Activated naive CD4-positive, alpha-beta T cell treated with anti-CD3 and anti-CD28 coated beads, Interleukin-2, amount 50 U/mL, for 72 hours (primary cell): Measurements from ENCODE around the gene KRTAP4-9. TPM values are rescaled to one million over a fixed set of nuclear protein-coding genes. Genes with fewer than 3 reads are reported as not detected.
A peak's percentile ranks its signal among the peaks of the same experiment; 100 is the strongest.
"Not testable (repeated sequence)": the region's sequence is repeated elsewhere in the genome, so short reads cannot be mapped to it uniquely, and the experiment has no call there.

Experiments used
- ATAC-seq, 2 donors: fragments of 150-1000 bp; cut with Tn5 transposase; 2 replicates each; pipeline ENCODE4 v1.10.0; 2021; ENCODE audit warnings: mild to moderate bottlenecking in 2 of 2, moderate library complexity in 2 of 2
- DNase-seq, 2 donors: peaks; one replicate each; pipeline ENCODE4 v3.0.0; 2021 to 2022; ENCODE audit warnings: low spot score in 2 of 2
- H3K27ac Mint-ChIP-seq, 2 donors: one replicate each; pipeline ENCODE4 v1.8.0; 2022; ENCODE audit warnings: mild to moderate bottlenecking in 2 of 2, mixed read lengths in 2 of 2
- H3K36me3 Mint-ChIP-seq, 2 donors: one replicate each; pipeline ENCODE4 v1.8.0; 2022; ENCODE audit warnings: mixed read lengths in 2 of 2
- H3K9me3 Mint-ChIP-seq, 2 donors: one replicate each; pipeline ENCODE4 v1.8.0; 2022; ENCODE audit warnings: mixed read lengths in 2 of 2
- total RNA-seq, 2 donors: library from RNA; stranded (reverse); gene quantifications; one replicate each; pipeline ENCODE4 v1.2.3, GENCODE V29; 2022

KRTAP4-9 gene
- total RNA-seq, 2 donors from 2014 or later: not detected

DNA sequence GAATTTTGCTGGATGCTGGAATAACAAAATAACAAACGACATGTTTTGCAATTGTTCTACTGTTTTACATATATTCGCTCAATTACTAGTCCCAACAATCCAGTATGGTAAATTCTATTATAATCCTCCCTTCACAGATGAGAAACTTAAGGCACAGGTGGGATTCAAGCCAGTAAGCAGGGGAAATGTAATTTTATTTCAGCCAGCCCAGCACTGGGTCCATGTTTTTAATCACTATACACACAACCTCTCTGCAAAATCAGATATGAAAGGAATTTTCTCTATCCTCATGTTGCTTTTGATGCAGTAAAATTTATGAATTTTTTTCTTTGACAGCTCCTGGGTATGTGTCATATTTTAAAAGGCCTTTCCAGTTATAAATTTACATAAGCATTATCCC lies 40.1 kb downstream of the KRTAP4-9 start:
- Mint-ChIP-seq H3K27ac (no peak overlapping the region), H3K9me3 (peaks cover 20 to 26% of the 10 kb centered on the region in 2 donors), H3K36me3 (peaks cover 19 to 26% of the 10 kb centered on the region in 2 donors)
- no peak for DNase-seq
- no peak for ATAC-seq

DNA sequence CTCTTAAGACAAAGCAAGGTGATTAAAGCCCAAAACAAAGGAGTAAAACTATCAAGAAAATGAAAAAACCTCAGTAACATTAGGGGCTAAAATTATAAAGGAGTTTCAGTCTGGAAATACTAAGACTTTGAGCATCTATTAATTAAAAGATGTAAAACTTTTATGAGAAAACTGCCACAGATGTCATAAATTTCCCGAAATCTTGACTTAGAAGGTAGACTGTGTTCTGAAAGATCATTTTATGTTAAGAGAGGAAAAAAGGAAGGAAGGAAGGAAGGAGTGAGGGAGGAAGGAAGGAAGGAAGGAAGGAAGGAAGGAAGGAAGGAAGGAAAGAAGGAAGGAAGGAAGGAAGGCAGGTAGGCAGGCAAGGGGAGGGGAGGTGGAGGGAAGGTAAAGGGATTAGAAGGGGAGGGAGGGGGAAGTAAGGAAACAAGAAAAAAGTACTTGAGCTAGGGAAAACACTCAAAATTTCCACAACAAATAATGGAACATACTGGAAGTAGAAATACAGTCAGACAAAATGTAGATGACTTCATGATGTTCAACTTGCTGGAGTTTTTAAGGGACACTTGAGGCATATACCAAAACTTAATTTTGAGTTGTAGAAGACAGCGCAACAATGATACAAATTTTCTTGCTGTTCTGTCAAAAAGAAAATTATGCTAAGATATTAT lies 42.5 kb downstream of the KRTAP4-9 start:
- H3K9me3 Mint-ChIP-seq: peaks cover 10% of the 10 kb centered on the region in 2 donors
- ATAC-seq: no peak
- peaks cover 11 to 13% of the 10 kb centered on the region in 2 donors for H3K36me3 Mint-ChIP-seq
- DNase-seq: no peak
- H3K27ac Mint-ChIP-seq: no peak overlapping the region

DNA sequence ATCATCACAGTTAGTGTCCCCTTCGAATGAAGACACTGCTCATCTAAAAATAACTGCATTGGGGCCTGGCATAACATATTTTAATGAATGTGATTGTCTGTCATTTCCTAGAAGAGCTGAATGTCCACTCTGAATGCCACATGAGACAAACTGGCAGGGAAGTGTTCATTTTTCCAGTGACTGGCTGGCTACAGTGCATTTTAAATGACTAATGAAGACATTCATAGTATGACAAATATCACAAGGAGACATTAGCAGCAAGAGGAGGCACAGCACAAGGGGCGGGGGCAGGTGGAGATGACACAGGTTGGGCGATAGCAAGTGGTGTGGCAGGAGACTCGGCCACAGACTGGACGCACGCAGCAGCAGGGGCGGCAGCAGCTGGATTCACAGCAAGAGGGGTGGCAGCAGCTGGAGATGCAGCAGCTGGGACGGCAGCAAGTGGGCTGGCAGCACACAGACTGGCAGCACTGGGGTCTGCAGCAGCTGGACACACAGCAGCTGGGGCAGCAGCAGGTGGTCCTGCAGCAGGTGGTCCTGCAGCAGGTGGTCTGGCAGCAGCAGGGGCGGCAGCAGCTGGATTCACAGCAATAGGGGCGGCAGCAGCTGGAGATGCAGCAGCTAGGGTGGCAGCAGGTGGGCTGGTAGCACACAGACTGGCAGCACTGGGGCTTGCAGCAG lies 43.9 kb downstream of the KRTAP4-9 start:
- H3K36me3 Mint-ChIP-seq, H3K9me3 Mint-ChIP-seq, DNase-seq, ATAC-seq: not testable (repeated sequence)
- peak overlapping the region in 1 of 2 donors; percentile 23 for H3K27ac Mint-ChIP-seq

GRCh38 chr17:41149652-41149985 lies 44.4 kb downstream of the KRTAP4-9 start, which contains the start of gene KRTAP4-5:
Gene KRTAP4-5, minus strand, starts transcription at chr17:41149825. Its CDS starts 58 bp downstream, at chr17:41149767.
- ATAC-seq: no peak
- DNase-seq: no peak
- Mint-ChIP-seq H3K27ac (peak within 1 kb of the TSS in 1 of 2 donors; percentile 23), H3K9me3 (no peaks in the 10 kb centered on the region), H3K36me3 (no peaks in the 10 kb centered on the region)

- Mint-ChIP-seq H3K36me3 (no peaks in the 10 kb centered on the region), H3K9me3 (no peaks in the 10 kb centered on the region), H3K27ac (no peak overlapping the region)
- DNase-seq (no peak), ATAC-seq (no peak)
Measured at GRCh38 chr17:41150026-41150425, 44.8 kb downstream of the KRTAP4-9 start.

DNA sequence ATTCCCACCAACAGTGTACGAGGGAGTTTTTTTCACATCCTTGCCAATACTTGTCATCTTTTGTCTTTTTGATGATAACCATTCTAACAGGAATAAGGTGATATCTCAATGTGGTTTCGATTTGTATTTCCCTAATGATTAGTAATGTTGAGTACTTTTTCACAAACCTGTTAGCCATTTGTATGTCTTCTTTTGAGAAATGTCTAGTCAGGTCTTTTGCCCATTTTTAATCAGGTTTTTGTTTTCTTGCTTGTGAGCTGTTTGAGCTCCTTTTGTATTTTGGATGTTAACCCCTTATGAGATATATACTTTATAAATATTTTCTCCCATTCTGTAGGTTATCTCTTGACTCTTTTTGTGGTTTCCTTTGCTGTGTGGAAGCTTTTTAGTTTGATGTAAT lies 46.3 kb downstream of the KRTAP4-9 start:
- no peaks in the 10 kb centered on the region for H3K36me3 Mint-ChIP-seq
- no peak for DNase-seq
- no peak for ATAC-seq
- no peaks in the 10 kb centered on the region for H3K9me3 Mint-ChIP-seq
- H3K27ac Mint-ChIP-seq: no peak overlapping the region

DNA sequence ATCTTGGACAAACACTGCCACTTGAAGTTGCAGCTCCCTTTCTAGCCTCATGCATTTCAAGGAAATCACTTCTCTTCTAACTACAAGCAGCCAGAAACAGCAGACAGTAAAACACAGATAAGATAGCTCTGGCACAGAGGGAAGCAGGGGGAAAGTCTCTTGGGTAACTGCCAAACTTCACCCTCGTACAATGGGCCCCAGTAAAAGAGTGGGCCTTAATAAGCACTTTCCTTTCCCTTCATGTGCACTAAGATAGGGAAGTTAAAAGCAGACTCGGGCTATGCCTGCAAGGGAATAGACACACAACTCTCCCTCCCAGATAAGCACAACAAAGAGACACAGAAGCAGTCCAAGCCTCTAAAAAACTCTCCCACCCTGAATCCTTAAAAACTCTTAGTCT lies 48.7 kb downstream of the KRTAP4-9 start:
- DNase-seq: no peak
- Mint-ChIP-seq H3K27ac (no peak overlapping the region), H3K9me3 (no peaks in the 10 kb centered on the region), H3K36me3 (no peaks in the 10 kb centered on the region)
- ATAC-seq: no peak

Other genes with a start within 250 kb of the KRTAP4-9 start
- not detected for gene KRT12, start 238.2 kb upstream of the KRTAP4-9 start, total RNA-seq
- not detected for gene KRT20, start 220.1 kb upstream of the KRTAP4-9 start, total RNA-seq
- gene KRT23, start 167.7 kb upstream of the KRTAP4-9 start, total RNA-seq: not detected
- gene KRT39, start 138.4 kb upstream of the KRTAP4-9 start, total RNA-seq: not detected
- gene KRT40, start 121.1 kb upstream of the KRTAP4-9 start, total RNA-seq: not detected
- gene KRTAP3-3, start 111.2 kb upstream of the KRTAP4-9 start, total RNA-seq: not detected
- gene KRTAP3-2, start 105.5 kb upstream of the KRTAP4-9 start, total RNA-seq: not detected
- gene KRTAP3-1, start 96.3 kb upstream of the KRTAP4-9 start, total RNA-seq: not detected
- not detected for gene KRTAP1-5, start 78.2 kb upstream of the KRTAP4-9 start, total RNA-seq
- not detected for gene KRTAP1-4, start 75.2 kb upstream of the KRTAP4-9 start, total RNA-seq
- gene KRTAP1-3, start 70.5 kb upstream of the KRTAP4-9 start, total RNA-seq: not detected
- gene KRTAP1-1, start 63.9 kb upstream of the KRTAP4-9 start, total RNA-seq: not detected
- not detected for gene KRTAP2-1, start 58.1 kb upstream of the KRTAP4-9 start, total RNA-seq
- gene KRTAP2-2, start 50.2 kb upstream of the KRTAP4-9 start, total RNA-seq: not detected
- not detected for gene KRTAP2-3, start 45.3 kb upstream of the KRTAP4-9 start, total RNA-seq
- gene KRTAP2-4, start 39.5 kb upstream of the KRTAP4-9 start, total RNA-seq: not detected
- not detected for gene KRTAP4-7, start 21.2 kb upstream of the KRTAP4-9 start, total RNA-seq
- gene KRTAP4-8, start 7.2 kb upstream of the KRTAP4-9 start, total RNA-seq: not detected
- not detected for gene KRTAP4-16, start 3.2 kb upstream of the KRTAP4-9 start, total RNA-seq
- gene KRTAP4-11, start 13.0 kb downstream of the KRTAP4-9 start, total RNA-seq: not detected
- gene KRTAP4-12, start 18.8 kb downstream of the KRTAP4-9 start, total RNA-seq: not detected
- not detected for gene KRTAP4-6, start 35.2 kb downstream of the KRTAP4-9 start, total RNA-seq
- not detected for gene KRTAP4-5, start 44.4 kb downstream of the KRTAP4-9 start, total RNA-seq
- not detected for gene KRTAP4-4, start 55.4 kb downstream of the KRTAP4-9 start, total RNA-seq
- gene KRTAP4-3, start 62.8 kb downstream of the KRTAP4-9 start, total RNA-seq: not detected
- not detected for gene KRTAP4-2, start 72.8 kb downstream of the KRTAP4-9 start, total RNA-seq
- gene KRTAP4-1, start 79.5 kb downstream of the KRTAP4-9 start, total RNA-seq: not detected
- gene KRTAP9-1, start 84.5 kb downstream of the KRTAP4-9 start, total RNA-seq: not detected
- gene KRTAP9-2, start 121.3 kb downstream of the KRTAP4-9 start, total RNA-seq: not detected
- gene KRTAP9-3, start 127.1 kb downstream of the KRTAP4-9 start, total RNA-seq: not detected
- not detected for gene KRTAP9-8, start 132.6 kb downstream of the KRTAP4-9 start, total RNA-seq
- not detected for gene KRTAP9-4, start 144.3 kb downstream of the KRTAP4-9 start, total RNA-seq
- gene KRTAP9-9, start 150.0 kb downstream of the KRTAP4-9 start, total RNA-seq: not detected
- not detected for gene KRTAP9-6, start 160.0 kb downstream of the KRTAP4-9 start, total RNA-seq
- not detected for gene KRTAP9-7, start 170.3 kb downstream of the KRTAP4-9 start, total RNA-seq
- not detected for gene KRTAP29-1, start 197.5 kb downstream of the KRTAP4-9 start, total RNA-seq
- gene KRTAP16-1, start 203.9 kb downstream of the KRTAP4-9 start, total RNA-seq: not detected
- gene KRTAP17-1, start 210.3 kb downstream of the KRTAP4-9 start, total RNA-seq: not detected
- not detected for gene KRT33A, start 245.4 kb downstream of the KRTAP4-9 start, total RNA-seq